BJ (cell line): ENCODE data around the gene SYT6. TPM values are rescaled to one million over a fixed set of nuclear protein-coding genes. Genes with fewer than 3 reads are reported as not detected.

ENCODE experiments used
- CTCF ChIA-PET: fragments of 350-600 bp; formaldehyde crosslinking; extraction: SDS; loops from one replicate; lab custom pipeline; 2021; ENCODE audit warnings: antibody characterized with exemption, inconsistent platforms; lab: Yijun Ruan, JAX
- POLR2A ChIA-PET: fragments of 300-600 bp; sonication (Branson Sonifier 250); formaldehyde crosslinking; extraction: SDS; loops from one replicate; lab custom pipeline; 2021; ENCODE audit warnings: antibody characterized with exemption; lab: Charles Lee
- DNase-seq: peaks from one replicate; pipeline ENCODE4 v3.0.0-alpha.2; 2011; ENCODE audit warnings: low read depth
- H3K27me3 ChIP-seq: 2 replicates; pipeline ENCODE4 v1.6.0; 2011; ENCODE audit warnings: low read length; ENCODE audit not compliant: control insufficient read depth, insufficient read depth
- H3K36me3 ChIP-seq: 2 replicates; pipeline ENCODE4 v1.5.1; 2011; ENCODE audit warnings: low read length; ENCODE audit not compliant: control insufficient read depth, insufficient read depth
- H3K4me3 ChIP-seq: 2 replicates; pipeline ENCODE4 v1.5.1; 2011; ENCODE audit warnings: low read depth, mild to moderate bottlenecking, control low read depth, low read length
- polyA plus RNA-seq: library from polyadenylated mRNA; depleted of rRNA; stranded (reverse); fragments of >200 nt; gene quantifications from 2 replicates; pipeline ENCODE4 v1.2.3, GENCODE V29; 2011
- TF ChIP-seq, protein P1 (sequence below): IDR thresholded peaks from 2 replicates; pipeline ENCODE4 v1.5.1; 2011; ENCODE audit warnings: low read depth, mild to moderate bottlenecking, control low read depth, inconsistent platforms, low read length, moderate library complexity; ENCODE audit not compliant: insufficient read depth

The SYT6 gene
- polyA plus RNA-seq, 1 experiment, result not detected

GRCh38 chr1:114195819-114196218 is 42.1 kb upstream of the SYT6 start:
- Histone ChIP-seq H3K4me3 (no peak overlapping the region), H3K36me3 (no peaks in the 10 kb centered on the region), H3K27me3 (peaks cover 10% of the 10 kb centered on the region)
- TF ChIP-seq, protein P1, sequence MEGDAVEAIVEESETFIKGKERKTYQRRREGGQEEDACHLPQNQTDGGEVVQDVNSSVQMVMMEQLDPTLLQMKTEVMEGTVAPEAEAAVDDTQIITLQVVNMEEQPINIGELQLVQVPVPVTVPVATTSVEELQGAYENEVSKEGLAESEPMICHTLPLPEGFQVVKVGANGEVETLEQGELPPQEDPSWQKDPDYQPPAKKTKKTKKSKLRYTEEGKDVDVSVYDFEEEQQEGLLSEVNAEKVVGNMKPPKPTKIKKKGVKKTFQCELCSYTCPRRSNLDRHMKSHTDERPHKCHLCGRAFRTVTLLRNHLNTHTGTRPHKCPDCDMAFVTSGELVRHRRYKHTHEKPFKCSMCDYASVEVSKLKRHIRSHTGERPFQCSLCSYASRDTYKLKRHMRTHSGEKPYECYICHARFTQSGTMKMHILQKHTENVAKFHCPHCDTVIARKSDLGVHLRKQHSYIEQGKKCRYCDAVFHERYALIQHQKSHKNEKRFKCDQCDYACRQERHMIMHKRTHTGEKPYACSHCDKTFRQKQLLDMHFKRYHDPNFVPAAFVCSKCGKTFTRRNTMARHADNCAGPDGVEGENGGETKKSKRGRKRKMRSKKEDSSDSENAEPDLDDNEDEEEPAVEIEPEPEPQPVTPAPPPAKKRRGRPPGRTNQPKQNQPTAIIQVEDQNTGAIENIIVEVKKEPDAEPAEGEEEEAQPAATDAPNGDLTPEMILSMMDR, result no peak
- ChIA-PET POLR2A (no interaction called here), CTCF (no interaction called here)
- no peak for DNase-seq

- Histone ChIP-seq H3K36me3 (no peaks in the 10 kb centered on the region), H3K27me3 (peaks cover 5% of the 10 kb centered on the region), H3K4me3 (no peak overlapping the region)
- no peak for DNase-seq
- TF ChIP-seq, protein P1, result no peak
- ChIA-PET POLR2A (no interaction called here), CTCF (interaction anchor here (0.8 kb wide), 1 partner anchor 27 kb away, joined by 3 read pairs; no protein-coding TSS in a partner anchor)
Observed at GRCh38 chr1:114192328-114192727, 38.7 kb upstream of the SYT6 start.

- no peak for DNase-seq
- CTCF ChIA-PET, result no interaction called here
- POLR2A ChIA-PET, result no interaction called here
Observed at GRCh38 chr1:114189398-114189797, 35.7 kb upstream of the SYT6 start.

GRCh38 chr1:114181356-114181755 is 27.7 kb upstream of the SYT6 start:
- ChIA-PET CTCF (no interaction called here), POLR2A (no interaction called here)
- TF ChIP-seq, protein P1, result no peak
- no peaks in the 10 kb centered on the region for H3K36me3 ChIP-seq
- DNase-seq, result no peak
- H3K4me3 ChIP-seq, result no peak overlapping the region
- H3K27me3 ChIP-seq, result no peaks in the 10 kb centered on the region

More at GRCh38 chr1:114189398-114189797, 35.7 kb upstream of the SYT6 start:
- TF ChIP-seq, protein P1, result no peak
- H3K4me3 ChIP-seq, result no peak overlapping the region
- no peaks in the 10 kb centered on the region for H3K36me3 ChIP-seq
- no peaks in the 10 kb centered on the region; the same call in none of the 2 replicates for H3K27me3 ChIP-seq

DNA sequence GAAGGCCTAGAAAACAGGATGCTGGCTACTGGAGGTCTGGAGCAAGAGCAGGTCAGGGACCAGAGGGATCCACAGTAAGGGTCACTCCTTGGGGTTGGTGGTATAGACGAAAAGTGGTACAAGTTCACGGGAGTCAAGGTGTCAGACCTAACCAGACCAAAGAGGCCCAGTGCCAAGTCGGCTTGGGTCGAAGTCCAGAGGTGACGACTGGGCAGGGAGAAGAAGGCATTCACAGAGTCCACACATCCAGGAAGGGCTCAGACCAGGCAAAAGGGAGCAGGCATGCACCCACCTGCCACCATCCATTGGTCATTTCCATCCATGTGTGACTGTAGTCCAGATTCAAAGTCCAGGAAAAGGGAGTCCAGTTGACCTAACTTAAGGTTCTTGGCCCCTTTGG is 27.1 kb upstream of the SYT6 start:
- Histone ChIP-seq H3K27me3 (no peaks in the 10 kb centered on the region), H3K4me3 (no peak overlapping the region), H3K36me3 (no peaks in the 10 kb centered on the region)
- ChIA-PET POLR2A (no interaction called here), CTCF (no interaction called here)
- TF ChIP-seq, protein P1, result no peak
- DNase-seq, result no peak
